T47D (cell line): ENCODE data around the gene GLTP.
"Not testable (repeated sequence)": the region's sequence is repeated elsewhere in the genome, so short reads cannot be mapped to it uniquely, and the experiment has no call there.

ENCODE experiments used
- DNase-seq, 2 experiments: peaks; one replicate each; pipeline versions ENCODE4 v3.0.0 to v3.0.0-alpha.2; 2011 to 2012; ENCODE audit warnings: low read depth in 1 of 2, low spot score in 1 of 2
- JUND ChIP-seq: IDR thresholded peaks from 2 replicates; pipeline ENCODE4 v1.6.1; 2012; ENCODE audit warnings: low read depth
- in situ Hi-C: cut with HindIII; loops from 2 replicates; pipeline ENCODE4 v1.10.0; 2016; ENCODE audit warnings: low sequenced_read_pairs, low pct_unique_long_range_greater_than_20kb

Gene GLTP, protein sequence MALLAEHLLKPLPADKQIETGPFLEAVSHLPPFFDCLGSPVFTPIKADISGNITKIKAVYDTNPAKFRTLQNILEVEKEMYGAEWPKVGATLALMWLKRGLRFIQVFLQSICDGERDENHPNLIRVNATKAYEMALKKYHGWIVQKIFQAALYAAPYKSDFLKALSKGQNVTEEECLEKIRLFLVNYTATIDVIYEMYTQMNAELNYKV

DNA sequence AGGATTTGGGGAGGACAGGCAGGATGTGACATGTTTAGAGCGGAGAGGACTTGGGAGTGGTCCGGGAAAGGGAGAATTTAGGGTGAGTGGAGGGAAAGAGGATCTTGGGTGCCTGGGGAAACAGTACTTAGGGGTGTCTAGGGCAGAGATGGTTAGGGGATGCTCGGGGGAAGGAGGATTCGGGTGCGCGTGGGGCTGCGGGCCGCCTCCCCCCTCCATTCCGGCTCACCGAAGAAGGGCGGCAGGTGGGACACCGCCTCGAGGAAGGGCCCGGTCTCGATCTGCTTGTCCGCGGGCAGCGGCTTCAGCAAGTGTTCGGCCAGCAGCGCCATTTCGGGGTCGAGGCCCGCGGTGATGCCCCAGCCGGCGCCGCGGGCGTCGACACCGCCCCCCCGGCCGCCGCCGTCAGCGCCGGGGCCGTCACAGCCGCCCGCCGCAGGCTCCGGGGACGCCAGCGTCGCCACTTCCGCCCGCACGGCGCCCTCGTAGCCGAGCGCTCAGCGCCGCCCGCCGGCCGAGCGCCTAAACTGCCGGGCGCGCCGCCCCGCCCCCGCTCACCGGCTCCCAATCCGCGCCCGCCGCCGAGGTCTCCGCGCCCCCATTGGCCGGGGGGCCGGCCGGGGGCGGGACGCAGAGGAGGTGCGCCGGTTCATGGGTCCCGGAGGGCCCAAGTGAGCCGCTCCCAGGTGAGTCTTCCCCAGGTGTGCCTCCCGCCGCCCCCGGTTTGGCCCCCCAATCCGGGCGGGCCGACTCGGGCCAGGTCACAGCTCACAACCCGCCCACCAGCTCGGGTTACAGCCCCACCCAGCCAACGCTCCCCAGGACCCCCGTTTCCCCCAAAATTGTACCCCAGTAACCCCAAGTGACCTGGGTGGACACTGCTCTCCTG is at the start of gene GLTP:
Gene GLTP, minus strand, starts transcription at position 499 of the 889 bp plus-strand sequence. Its CDS starts 167 bp downstream, at position 332.
- TF ChIP-seq JUND = no peak
- DNase-seq = peak; percentile 95 to 96
- in situ Hi-C loops = no loop called here

DNA sequence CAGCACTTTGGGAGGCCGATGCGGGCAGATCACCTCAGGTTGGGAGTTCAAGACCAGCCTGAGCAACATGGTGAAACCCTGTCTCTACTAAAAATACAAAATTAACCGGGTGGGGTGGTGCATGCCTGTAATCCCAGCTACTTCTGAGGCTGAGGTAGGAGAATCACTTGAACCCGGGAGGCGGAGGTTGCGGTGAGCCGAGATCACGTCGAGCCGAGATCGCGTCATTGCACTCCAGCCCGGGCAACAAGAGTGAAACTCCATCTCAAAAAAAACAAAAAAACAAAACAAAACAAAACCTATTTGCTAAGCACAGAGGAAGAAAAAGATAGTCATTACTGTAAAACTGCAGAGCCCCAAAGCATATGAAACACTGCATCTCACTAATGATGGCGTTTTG is 49.0 kb upstream of the GLTP start:
- DNase-seq, in situ Hi-C loops: not testable (repeated sequence)

DNA sequence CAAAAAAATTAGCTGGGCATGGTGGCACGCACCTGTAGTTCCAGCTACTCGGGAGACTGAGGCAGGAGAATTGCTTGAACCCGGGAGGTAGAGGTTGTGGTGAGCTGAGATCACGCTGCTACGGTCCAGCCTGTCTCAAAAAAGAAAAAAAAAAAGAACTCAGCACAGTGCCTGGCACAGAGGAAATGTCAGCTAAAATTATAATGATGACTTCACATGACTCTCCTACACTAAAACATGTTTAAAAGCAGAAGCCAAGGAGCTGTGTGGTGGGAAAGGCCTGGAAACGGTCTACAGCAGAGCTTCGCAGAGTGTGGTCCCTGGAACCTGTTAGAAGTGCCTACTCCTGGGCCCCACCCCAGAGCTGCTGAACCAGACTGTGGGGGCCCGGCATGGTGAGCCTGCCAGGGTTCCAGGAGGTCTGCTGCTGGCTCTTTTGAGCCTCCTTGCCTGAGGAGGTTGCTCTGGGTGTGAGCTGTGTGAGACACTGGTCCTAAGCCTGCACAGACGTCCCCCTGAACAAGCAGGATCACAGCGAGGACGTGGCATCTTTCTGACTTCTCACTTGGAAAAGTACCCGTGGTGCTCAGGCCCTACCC is 47.8 kb upstream of the GLTP start:
- DNase-seq = no peak
- TF ChIP-seq JUND = no peak
- in situ Hi-C loops = no loop called here

DNA sequence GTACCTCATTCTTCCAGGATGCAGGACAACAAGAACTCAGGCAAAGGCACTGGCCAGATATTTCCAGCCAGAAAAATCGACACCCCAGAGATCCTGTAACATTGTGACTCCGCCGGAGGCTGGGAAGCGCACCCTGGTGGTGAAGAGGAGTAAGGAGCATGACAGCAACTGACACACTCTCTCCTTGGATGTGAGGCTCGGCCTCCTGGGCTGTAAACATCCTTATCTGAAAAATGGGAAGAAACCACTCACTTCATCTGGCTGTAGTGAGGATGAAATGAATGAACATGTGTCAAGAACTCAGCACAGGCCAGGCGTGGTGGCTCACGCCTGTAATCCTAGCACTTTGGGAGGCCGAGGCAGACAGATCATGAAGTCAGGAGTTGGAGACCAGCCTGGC is 47.3 kb upstream of the GLTP start:
- peak; percentile 64 to 75 for DNase-seq
- no peak for TF ChIP-seq JUND
- in situ Hi-C loops = no loop called here

DNA sequence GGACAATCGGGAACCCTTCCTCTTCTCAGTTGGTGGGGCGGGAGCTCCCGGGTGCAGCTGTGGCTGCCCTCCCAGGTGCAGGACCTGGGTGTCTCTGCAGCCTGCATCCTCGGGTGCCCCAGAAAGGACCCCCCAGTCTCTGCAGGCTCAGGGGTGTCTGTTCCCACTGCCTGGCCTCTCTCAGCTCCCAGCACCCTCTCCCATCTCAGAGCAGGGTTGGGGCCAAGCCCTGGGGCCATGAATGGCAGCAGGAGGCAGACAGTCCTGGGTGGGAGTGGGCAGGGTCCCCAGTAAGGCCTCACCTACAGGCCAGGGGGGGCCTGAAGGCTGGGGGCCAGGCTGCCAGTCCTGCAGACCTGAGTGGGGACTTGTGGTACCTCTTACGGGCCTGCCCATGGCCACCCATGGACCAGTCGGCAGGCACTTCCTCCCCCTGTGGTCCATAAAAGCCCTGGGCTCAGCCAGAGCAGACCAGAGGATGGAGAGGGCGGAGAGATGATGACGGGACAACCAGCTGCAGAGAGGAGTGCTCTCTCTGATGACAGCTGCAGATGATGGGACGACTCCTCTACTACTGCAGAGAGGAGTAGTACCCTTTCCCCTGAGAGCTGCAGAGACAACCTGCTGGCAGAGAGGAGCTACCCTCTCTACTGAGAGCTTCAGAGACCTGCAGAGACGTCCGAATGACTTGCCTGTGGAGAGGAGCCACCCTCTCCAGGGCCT is 46.3 kb upstream of the GLTP start:
- no peak for TF ChIP-seq JUND
- DNase-seq = no peak
- in situ Hi-C loops = no loop called here

DNA sequence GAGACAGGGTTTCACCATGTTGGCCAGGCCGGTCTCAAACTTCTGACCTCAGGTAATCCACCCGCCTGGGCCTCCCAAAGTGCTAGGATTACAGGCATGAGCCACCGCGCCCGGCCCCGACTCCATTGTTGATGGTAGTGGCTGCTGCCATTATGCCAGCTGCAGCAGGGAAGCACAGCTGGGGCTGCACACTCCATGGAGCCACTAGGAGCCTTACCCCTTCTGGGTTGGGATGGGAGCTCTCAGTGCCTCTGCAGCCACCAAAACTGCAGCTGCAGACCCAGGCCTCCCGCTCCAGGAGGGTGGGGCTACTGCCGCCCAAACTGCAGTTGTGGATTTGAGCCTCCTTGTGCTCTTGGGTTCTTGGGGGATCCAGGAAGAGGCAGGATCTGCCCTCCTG is 45.7 kb upstream of the GLTP start:
- in situ Hi-C loops = no loop called here
- DNase-seq = no peak
- TF ChIP-seq JUND = no peak

DNA sequence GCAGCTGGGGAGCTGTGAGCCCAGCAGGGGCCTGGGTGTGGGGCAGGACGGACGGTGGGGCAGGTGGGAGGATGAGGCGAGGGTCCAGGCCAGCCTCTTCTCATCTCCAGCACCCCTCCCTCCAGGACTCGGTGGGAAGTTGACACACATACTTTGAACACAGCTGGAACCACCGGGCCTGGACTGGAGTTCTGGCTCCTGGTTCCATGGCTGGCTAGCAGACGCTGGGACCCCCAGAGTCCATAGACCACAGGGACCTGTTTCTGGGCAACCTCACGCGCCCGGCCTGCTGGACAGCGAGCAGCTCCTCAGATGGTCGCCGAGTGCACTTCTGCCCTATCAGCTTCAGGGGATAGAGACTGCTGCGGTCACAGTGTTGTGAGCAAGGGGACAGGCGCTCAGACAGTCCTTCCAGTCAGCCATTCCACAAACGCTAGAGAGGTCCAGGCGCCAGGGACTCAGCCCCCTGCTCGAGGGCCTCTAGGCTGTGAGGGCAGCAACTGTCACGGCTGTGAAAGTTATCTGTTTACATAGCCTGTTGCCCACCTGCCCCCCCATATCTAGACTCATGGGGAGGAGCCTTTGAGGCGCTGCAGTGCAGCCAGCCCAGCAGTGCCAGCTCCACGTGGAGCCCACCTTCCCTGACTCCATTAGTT is 45.0 kb upstream of the GLTP start:
- in situ Hi-C loops = no loop called here
- TF ChIP-seq JUND = no peak
- DNase-seq = no peak

DNA sequence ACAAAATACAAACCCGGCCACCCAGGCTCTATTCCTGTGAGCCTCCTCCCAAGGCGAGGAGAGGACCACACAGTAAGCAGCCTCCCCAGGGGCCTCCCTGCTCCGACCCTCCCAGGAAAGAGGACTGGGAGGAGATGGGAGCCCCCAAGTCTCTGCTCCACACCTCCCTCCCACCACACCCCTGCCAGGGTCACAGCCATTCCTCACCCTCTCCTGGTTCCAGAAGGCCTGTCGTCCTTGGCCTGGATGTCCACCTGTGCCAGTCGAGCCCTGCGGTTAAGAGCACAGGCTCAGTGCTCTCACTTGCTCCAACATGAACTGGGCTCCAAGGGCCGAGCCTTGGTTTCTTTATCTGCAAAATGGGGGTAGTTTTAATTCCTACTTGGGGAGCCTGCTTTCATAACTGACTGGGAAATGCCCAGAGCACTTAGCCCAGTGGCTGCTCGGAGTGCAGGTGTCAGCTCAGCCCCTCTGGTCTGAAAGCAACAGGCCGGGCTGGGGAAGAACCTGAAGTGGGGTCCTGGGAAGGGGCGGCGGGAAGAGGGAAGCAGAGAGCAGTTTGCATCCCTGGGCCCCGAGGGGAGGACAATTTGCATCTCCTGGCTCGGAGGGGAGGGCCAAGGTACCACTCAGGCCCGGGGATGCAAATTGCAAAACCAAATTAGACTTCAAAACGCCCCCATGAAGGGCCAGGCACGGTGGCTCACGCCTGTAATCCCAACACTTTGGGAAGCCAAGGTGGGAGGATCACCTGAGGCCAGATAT is 43.3 kb upstream of the GLTP start:
- in situ Hi-C loops = no loop called here
- no peak for TF ChIP-seq JUND
- no peak for DNase-seq

DNA sequence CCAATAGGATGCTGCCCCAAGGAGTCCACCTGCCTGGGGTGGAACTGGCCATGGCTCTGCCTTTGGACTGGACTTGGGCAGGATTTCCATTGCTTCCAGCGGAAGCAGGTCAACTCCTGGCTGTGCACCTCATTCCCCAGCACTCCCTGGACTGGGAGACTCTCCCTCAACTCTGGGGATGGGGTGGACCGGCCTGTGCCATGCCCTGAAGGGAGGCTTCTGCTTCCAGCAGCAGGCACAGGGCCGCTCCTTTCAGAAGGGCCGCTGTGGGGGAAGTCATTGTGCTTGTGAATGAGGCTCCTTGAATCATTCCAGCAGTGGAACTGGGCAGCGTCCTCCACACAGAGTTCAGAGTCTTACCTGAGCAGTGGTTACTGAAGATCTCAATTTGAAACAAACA is 42.7 kb upstream of the GLTP start:
- in situ Hi-C loops = no loop called here
- no peak for DNase-seq
- no peak for TF ChIP-seq JUND

DNA sequence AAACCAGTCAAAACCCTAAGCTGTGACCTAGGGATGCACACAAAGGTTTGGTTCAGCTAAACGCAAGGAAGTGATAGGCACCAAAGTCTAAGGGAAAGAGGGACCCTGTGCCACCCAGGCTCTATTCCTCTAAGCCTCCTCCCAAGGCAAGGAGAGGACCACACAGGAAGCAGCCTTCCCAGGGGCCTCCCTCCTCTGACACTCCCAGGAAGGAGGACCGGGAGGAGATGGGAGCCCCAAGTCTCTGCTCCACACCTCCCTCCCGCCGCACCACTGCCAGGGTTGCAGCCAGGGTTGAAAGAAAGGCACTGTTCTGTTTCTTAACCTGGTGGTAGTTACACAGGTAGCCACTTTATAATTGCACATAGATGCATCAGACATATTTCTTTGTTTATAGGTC is 41.6 kb upstream of the GLTP start:
- no peak for DNase-seq
- in situ Hi-C loops = no loop called here
- TF ChIP-seq JUND = no peak

DNA sequence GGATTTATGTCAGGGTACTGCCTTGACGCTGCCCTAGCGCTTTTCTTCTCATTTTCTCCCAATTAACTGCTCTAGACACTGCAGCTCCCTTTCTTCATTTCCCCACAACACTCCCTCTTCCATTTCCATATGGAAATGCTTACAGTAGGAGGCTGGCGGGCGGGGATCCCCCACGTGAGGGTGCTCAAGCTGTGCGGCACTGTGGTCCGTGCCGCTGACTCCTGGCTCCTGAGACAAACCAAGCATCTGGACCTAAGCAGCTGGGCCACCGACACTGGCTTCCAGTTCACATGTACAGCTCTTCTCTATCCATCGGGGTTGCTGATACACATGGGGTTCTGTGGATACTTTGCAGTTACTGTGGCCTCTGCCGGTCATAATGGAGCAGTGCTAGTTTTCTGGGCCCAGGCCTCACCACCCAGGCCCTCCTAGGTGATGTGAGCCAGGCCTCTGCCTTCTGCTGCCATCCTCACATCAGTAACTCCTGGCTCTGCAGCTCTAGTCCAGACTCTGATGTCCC is 40.0 kb upstream of the GLTP start:
- in situ Hi-C loops = no loop called here
- DNase-seq = no peak
- TF ChIP-seq JUND = no peak
